OCI-LY7 (cell line): ENCODE data around the gene NUTM2F. TPM values are rescaled to one million over a fixed set of nuclear protein-coding genes. Genes with fewer than 3 reads are reported as not detected.
"Not testable (repeated sequence)": the region's sequence is repeated elsewhere in the genome, so short reads cannot be mapped to it uniquely, and the experiment has no call there.

Experiments
- BruUV-seq: library from RNA; stranded (reverse); fragments of 400-500 nt; replicated peaks from 2 replicates; lab custom pipeline; 2021; lab: Mats Ljungman, UMichigan
- CTCF ChIA-PET: fragments of 300-600 bp; sonication (Branson Sonifier 250); formaldehyde crosslinking; loops from one replicate; lab custom pipeline; 2022; ENCODE audit warnings: antibody characterized with exemption; ENCODE audit not compliant: unreplicated experiment; lab: Charles Lee
- POLR2A ChIA-PET: fragments of 300-600 bp; sonication (Branson Sonifier 250); formaldehyde crosslinking; loops from one replicate; lab custom pipeline; 2022; ENCODE audit warnings: antibody characterized with exemption; lab: Charles Lee
- DNase-seq: peaks from one replicate; pipeline ENCODE4 v3.0.0-alpha.2; 2015; ENCODE audit warnings: low spot score
- H2AFZ ChIP-seq: fragments of 200-600 bp; sonication (generic), shearing (Covaris generic); 2 replicates; pipeline ENCODE4 v1.6.1; 2014; ENCODE audit warnings: mild to moderate bottlenecking, antibody characterized with exemption, low read length, moderate library complexity
- H3K27ac ChIP-seq: fragments of 200-600 bp; sonication (generic); 2 replicates; pipeline ENCODE4 v1.5.1; 2014; ENCODE audit warnings: mixed run types, low read depth, mild to moderate bottlenecking, moderate library complexity, low read length, inconsistent platforms; ENCODE audit not compliant: poor library complexity, severe bottlenecking
- H3K36me3 ChIP-seq: fragments of 200-600 bp; sonication (generic); 2 replicates; pipeline ENCODE4 v1.6.1; 2014; ENCODE audit warnings: mild to moderate bottlenecking, antibody characterized with exemption, low read length, moderate library complexity, mixed read lengths; ENCODE audit not compliant: insufficient read depth
- H3K4me1 ChIP-seq: fragments of 200-600 bp; sonication (generic); 2 replicates; pipeline ENCODE4 v1.5.1; 2014; ENCODE audit warnings: mild to moderate bottlenecking, low read length; ENCODE audit not compliant: insufficient read depth, poor library complexity, severe bottlenecking
- H3K4me2 ChIP-seq: fragments of 200-600 bp; sonication (generic); 2 replicates; pipeline ENCODE4 v1.6.1; 2014; ENCODE audit warnings: mild to moderate bottlenecking, low read length
- H3K4me3 ChIP-seq: fragments of 200-600 bp; sonication (generic); 2 replicates; pipeline ENCODE4 v1.5.1; 2014; ENCODE audit warnings: mild to moderate bottlenecking, low read depth, low read length; ENCODE audit not compliant: poor library complexity, severe bottlenecking
- H3K79me2 ChIP-seq: fragments of 200-600 bp; sonication (generic); 2 replicates; pipeline ENCODE4 v1.6.1; 2016; ENCODE audit warnings: low read depth, mild to moderate bottlenecking, low read length, moderate library complexity, mixed read lengths; ENCODE audit not compliant: insufficient read depth
- H3K9me2 ChIP-seq: fragments of 200-600 bp; sonication (generic); 2 replicates; pipeline ENCODE4 v1.6.1; 2016; ENCODE audit warnings: mild to moderate bottlenecking, low read length, mixed read lengths; ENCODE audit not compliant: insufficient read depth
- H3K9me3 ChIP-seq: fragments of 200-600 bp; sonication (generic); 2 replicates; pipeline ENCODE4 v1.6.1; 2014; ENCODE audit warnings: mild to moderate bottlenecking, mixed run types, low read length, mixed read lengths
- H4K20me1 ChIP-seq: fragments of 200-600 bp; sonication (generic); 2 replicates; pipeline ENCODE4 v1.6.1; 2014; ENCODE audit warnings: mild to moderate bottlenecking, antibody characterized with exemption, low read length, moderate library complexity, mixed read lengths; ENCODE audit not compliant: insufficient read depth
- intact Hi-C: fragments of 100-400 bp; cut with micrococcal nuclease; formaldehyde crosslinking; loops from one replicate; pipeline ENCODE4 v1.10.0; 2022; ENCODE audit not compliant: unreplicated experiment
- total RNA-seq, 2 experiments: library from RNA; depleted of rRNA in 1 of 2; stranded (reverse); fragments of >200 nt in 1 of 2; shearing (Covaris generic) in 1 of 2; gene quantifications; 2 replicates each; pipeline ENCODE4 v1.2.3, GENCODE V29; 2014 to 2022

The NUTM2F gene
- total RNA-seq, 2 experiments from 2014 or later: 0.06 TPM; not detected in 1

- CTCF ChIA-PET, H3K4me3 ChIP-seq, intact Hi-C loops, H3K79me2 ChIP-seq, H3K4me2 ChIP-seq, H2AFZ ChIP-seq, DNase-seq, BruUV-seq, H3K36me3 ChIP-seq, H3K9me2 ChIP-seq, H3K9me3 ChIP-seq, H4K20me1 ChIP-seq, POLR2A ChIA-PET, H3K4me1 ChIP-seq, H3K27ac ChIP-seq: not testable (repeated sequence)
Measured at GRCh38 chr9:94357158-94357557, 28.7 kb upstream of the NUTM2F start.

DNA sequence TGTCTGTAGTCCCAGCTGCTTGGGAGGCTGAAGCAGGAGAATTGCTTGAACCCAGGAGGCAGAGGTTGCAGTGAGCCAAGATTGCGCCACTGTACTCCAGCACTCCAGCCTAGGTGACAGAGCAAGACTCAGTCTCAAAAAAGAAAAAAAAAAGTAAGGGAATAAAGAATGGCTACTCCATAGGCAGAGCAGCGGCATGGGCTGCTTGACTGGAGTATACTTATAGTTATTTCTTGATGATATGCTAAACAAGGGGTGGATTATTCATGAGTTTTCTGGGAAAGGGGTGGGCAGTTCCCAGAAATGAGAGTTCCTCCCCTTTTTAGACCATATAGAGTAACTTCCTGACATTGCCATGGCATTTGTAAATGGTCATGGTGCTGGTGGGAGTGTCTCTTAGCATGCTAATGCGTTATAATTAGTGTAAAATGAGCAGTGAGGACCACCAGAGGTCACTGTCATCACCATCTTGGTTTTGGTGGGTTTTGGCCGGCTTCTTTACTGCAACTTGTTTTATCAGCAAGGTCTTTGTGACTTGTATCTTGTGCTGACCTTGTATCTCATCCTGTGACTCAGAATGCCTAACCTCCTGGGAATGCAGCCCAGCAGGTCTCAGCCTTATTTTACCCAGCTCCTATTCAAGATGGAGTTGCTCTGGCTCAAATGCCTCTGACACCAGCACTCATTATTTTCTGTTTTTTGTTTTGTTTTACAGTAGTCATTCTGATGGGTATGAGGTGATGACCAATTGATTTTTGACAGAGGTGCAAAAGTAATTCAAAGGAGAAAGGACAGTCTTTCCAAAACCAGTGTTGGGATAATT lies 23.7 kb upstream of the NUTM2F start:
- H3K79me2 ChIP-seq, H4K20me1 ChIP-seq, H2AFZ ChIP-seq, H3K36me3 ChIP-seq, POLR2A ChIA-PET, DNase-seq, CTCF ChIA-PET, BruUV-seq, H3K4me3 ChIP-seq, H3K9me2 ChIP-seq, H3K4me2 ChIP-seq, intact Hi-C loops, H3K9me3 ChIP-seq, H3K4me1 ChIP-seq, H3K27ac ChIP-seq: not testable (repeated sequence)

DNA sequence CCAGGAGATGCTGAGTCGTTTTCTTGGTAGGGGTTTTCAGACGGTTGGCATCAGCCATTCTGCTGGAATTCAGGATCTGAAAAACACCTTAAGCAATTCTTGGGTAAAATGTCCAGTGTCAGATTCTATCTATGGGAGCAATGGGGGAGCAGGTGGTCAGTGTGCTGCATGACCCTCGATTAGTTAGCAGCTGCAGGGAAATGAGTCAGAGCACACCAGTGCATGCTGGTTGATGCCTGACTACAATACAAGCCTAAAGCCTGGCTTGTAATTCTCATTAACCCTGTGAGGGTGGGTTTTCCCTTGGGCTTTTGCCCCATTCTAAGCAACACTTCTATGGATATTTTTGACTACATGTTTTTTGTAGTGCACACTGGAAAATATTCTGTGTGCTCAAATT lies 20.3 kb upstream of the NUTM2F start:
- BruUV-seq, intact Hi-C loops, POLR2A ChIA-PET: not testable (repeated sequence)

DNA sequence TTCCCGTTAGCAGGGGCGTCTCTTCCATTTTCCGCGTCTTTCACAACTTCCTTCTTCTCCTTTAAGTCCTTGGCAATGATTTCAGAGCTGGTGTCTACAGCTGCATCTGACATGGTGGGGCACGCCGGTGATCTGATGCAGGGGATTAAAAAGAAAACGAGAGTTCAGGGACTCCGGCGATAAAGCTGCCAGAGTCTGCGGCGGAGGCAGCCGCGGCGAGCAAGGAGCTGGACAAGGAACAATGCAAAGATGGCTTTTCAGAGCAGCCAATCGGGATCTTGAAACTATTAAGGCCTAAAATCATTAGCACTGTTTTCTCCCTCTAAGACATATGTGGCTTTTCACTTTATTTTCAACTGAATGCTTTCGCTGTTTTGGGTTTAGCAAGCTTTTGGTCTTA lies 19.0 kb upstream of the NUTM2F start:
- H3K79me2 ChIP-seq, intact Hi-C loops, H3K4me2 ChIP-seq, H3K4me3 ChIP-seq, POLR2A ChIA-PET, H4K20me1 ChIP-seq, H3K4me1 ChIP-seq, H3K9me2 ChIP-seq, H3K27ac ChIP-seq, H3K9me3 ChIP-seq, DNase-seq, H2AFZ ChIP-seq, H3K36me3 ChIP-seq, BruUV-seq, CTCF ChIA-PET: not testable (repeated sequence)

More for the DNA sequence above, 20.3 kb upstream of the NUTM2F start:
- H3K9me3 ChIP-seq, H3K36me3 ChIP-seq, H3K4me1 ChIP-seq, H3K9me2 ChIP-seq, H3K4me3 ChIP-seq, CTCF ChIA-PET, H3K27ac ChIP-seq, DNase-seq, H2AFZ ChIP-seq, H4K20me1 ChIP-seq, H3K4me2 ChIP-seq, H3K79me2 ChIP-seq: not testable (repeated sequence)

DNA sequence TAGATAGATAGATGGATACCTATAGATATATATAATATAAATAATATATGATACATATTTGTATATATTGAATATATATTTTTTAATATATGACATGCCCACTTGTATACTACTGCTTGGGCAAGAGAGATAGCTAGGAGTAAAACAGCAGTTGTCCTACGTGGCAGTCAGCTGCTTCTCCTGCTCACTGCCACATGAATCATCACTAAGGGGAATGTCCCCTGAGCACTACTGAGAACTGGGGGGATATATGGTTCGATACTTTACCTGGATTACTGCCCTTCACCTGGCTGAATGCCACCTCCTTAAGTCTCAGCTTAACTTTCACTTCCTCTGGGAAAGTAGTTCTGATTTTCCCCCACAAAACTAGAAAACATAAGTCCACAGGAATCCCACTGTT lies 13.3 kb upstream of the NUTM2F start:
- BruUV-seq, H3K4me2 ChIP-seq, H3K36me3 ChIP-seq, H3K79me2 ChIP-seq, H3K9me3 ChIP-seq, POLR2A ChIA-PET, CTCF ChIA-PET, H3K4me1 ChIP-seq, H4K20me1 ChIP-seq, H2AFZ ChIP-seq, DNase-seq, H3K4me3 ChIP-seq, H3K9me2 ChIP-seq, H3K27ac ChIP-seq, intact Hi-C loops: not testable (repeated sequence)

DNA sequence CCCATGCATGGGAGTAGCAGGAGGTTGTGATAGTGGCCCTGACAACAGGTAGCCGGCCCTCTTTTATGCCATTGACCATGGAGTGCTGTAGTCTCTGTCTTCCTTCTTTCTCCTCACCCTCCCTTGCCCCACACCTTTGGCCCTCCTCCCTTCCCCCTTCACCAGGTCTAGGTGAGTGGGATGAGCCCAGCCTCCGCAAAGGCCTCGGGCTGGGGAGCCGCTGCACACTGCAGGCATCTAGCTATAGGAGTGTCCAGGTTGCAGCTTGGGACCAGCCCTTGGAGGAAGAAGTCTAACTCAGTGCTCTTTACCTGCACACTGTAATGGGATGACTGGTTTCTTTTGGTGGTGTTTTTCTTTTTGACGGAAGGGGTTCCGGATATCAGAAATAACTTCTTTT lies 12.3 kb upstream of the NUTM2F start:
- DNase-seq, intact Hi-C loops, H2AFZ ChIP-seq, H3K9me2 ChIP-seq, H3K4me3 ChIP-seq, H3K9me3 ChIP-seq, POLR2A ChIA-PET, BruUV-seq, H4K20me1 ChIP-seq, H3K36me3 ChIP-seq, H3K27ac ChIP-seq, H3K79me2 ChIP-seq, CTCF ChIA-PET, H3K4me1 ChIP-seq, H3K4me2 ChIP-seq: not testable (repeated sequence)
